Anterior cingulate cortex (tissue), 58 donors: ENCODE measurements around the gene ADD3.
"Not testable (repeated sequence)": the region's sequence is repeated elsewhere in the genome, so short reads cannot be mapped to it uniquely, and the experiment has no call there.

Experiments used
- DNase-seq, 58 donors: peaks; one replicate each; lab custom pipeline; 2025; lab: John Stamatoyannopoulos, UW

Gene ADD3

DNA sequence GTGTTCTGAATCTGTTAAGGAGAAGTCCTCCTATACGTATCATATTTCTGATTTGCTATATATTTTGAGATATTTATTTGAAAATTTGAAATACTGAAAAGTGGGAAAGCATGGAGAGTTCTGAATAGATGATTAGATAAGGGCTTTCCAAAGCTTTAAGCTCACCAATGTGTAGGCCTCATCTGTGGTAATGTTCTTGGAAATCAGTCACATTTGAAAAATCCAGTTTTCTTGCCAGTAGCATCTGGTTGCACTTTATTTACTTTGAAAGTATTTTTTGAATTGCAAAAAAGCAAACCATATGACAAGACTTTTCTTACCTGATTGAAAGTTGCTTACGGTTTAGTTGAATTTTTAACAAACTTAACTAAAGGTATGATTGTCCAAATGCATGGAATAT, 21.7 kb downstream of the ADD3 start:
- no peak for DNase-seq

DNA sequence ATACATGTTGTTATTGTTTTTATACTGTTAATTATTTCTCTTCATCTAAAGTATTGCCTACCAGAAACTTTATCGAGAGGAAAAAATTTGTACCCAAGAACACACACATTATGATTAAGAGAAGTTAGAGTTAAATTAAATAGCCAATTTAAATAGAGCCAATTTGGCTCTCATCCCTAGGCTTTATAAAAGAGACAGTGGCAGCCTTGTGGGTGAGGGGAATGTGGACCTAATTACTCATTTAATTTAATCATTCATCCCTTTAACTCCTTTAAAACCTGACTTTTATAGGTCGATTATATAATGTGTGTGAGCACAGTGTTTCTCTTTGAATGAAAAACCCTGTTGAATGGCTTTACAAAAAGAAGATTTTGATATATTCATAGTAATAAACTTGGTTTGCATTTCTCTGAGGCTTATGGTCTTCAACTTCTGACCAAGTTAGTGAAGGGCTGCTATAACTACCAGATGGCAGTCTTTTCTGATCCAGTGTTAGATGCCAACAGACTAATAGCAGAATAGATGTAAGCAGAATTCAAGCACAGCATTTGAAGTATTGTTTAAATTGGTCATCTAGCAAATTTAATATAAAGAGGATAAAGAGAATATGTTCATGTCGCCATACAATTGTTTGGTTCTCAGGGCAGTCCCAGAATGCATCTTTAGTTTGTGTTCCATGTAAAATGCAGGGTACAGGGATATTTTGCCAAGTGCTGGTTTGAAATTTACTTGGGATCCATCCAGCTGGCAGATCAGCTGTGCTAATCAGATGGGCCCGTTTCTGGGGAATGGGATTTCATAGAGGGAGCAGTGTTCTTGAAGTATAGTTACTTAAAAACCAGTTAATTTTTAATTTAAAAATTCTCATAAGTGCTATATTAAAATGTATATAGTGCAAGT, 25.3 kb downstream of the ADD3 start:
- DNase-seq = peak in 30 of 58 donors; percentile 7 to 74 (median 38)

DNA sequence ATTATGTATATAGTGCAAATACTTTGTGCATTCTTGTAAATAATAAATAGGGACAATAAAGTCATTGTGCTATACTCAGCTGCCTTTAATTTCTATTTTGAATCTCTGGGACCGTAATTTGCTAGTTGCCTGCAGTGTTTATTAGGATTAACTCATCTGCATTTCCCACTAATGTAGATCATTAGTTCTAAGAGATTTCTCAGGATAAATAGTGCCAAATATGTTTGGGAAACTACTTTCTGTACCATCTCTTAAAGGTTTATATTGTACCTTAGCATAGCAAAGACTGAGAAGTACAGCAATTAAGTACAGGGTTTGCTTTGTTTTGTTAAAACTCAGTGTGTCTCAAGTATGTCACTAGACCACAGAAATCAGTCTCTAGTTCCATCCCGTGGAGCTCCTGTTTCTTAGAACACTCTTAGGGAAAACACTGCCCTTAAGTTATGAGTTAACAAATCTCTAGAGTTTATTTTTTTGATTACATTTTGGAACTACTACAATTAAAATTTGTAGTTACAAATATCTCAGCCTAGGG, 26.0 kb downstream of the ADD3 start:
- no peak for DNase-seq

GRCh38 chr10:110034596-110034995, 26.8 kb downstream of the ADD3 start:
- DNase-seq = no peak

- no peak for DNase-seq
Observed at GRCh38 chr10:110035070-110035921, 27.5 kb downstream of the ADD3 start.

DNA sequence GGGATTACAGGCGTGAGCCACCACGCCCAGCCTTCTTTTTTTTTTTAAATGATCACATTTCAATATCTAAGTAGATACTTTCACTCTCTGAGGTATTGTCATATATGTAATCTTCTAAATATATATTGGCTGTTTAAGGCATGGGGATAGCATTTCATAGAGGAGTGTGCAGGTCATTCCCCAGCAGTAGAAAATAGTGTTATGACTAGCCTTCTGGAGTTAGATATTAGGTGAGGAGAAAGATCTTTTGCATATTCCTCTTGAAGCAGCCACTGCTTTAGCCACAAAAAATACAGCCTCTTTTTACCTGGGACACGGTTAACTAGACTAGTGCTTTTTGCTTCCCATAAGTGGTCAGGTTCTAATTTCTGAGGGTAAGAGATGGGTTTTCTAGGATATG, 28.9 kb downstream of the ADD3 start:
- DNase-seq = no peak

GRCh38 chr10:110039254-110039653, 31.5 kb downstream of the ADD3 start:
- DNase-seq = no peak

DNA sequence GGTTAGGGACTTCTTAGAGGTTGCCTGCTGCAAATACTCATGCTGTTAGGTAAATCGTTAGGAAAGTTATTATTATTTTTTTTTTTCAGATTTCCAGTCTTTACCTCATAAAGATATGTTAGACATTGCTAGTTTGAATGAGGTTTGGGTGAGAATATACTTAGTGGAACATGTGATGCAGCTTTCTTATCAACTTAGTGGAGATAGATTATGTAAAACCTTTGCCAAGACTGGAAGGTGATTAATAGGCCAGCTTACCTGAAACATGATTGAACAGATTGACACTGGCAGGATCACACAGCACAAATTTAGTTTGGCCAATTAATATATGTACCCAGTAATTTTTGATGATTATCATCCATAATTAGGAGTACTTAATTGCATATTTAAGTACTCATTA, 32.3 kb downstream of the ADD3 start:
- no peak for DNase-seq

- DNase-seq = no peak
Observed at GRCh38 chr10:110040767-110041478, 33.1 kb downstream of the ADD3 start.

- no peak for DNase-seq
Observed at GRCh38 chr10:110041479-110041829, 33.7 kb downstream of the ADD3 start.

DNA sequence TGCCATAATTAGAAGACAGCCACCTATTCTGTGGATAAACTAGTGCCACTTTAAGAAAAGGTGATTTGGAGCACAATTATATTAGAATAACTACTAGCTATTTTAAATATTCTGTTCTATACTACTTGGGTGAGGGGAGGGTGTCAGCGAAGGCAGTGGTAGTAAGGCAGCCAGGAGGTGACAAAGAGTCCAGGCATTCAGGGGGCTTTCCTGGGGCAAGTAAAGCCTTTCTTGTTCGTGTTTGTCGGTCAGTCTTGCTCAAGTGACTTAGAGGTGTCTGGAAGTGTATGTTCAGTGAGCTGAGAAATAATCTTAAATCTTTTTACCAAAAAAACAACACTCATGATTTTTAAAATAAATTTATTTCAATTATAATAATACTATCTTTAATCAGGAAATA, 34.4 kb downstream of the ADD3 start:
- DNase-seq = no peak

DNA sequence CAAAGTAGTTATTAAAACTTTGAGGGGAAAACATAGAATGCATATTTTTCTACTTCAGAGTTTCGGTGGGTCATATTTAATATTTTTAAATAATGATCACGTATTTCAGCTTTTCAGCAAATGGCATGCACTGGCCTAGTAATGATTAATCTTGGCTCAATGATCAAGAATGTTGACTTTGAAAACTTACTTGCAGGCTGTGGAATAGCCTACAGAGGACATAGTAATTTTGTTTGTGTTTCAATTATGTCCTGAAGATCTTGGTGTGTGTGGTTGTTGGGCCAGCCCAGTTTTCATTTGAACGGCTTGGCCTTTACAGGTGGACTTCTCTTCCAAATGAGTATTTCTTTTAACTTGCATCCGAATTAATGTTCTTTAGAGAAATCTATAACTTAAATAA, 35.1 kb downstream of the ADD3 start:
- no peak for DNase-seq

DNA sequence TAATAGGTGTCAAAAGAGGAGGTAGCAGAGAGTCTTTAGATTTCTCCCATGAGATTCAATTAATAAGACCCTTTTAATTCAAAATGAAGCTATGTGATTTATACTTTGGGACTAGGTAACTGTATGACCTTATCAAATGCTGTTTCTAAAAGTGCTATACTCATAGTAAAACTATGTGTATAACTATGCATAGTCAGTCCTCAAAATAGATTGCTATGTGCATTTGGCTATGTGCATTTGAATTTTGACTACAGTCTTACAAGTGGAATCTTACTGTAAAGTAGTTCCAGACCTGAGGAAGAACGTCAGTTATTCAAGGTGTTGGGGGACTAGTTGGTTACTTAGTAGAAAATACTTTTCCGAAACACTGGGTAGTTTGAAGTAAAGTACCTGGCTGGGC, 36.9 kb downstream of the ADD3 start:
- DNase-seq = no peak

GRCh38 chr10:110045772-110046171, 38.0 kb downstream of the ADD3 start:
- DNase-seq = no peak

GRCh38 chr10:110048145-110048544, 40.4 kb downstream of the ADD3 start:
- not testable (repeated sequence) for DNase-seq

DNA sequence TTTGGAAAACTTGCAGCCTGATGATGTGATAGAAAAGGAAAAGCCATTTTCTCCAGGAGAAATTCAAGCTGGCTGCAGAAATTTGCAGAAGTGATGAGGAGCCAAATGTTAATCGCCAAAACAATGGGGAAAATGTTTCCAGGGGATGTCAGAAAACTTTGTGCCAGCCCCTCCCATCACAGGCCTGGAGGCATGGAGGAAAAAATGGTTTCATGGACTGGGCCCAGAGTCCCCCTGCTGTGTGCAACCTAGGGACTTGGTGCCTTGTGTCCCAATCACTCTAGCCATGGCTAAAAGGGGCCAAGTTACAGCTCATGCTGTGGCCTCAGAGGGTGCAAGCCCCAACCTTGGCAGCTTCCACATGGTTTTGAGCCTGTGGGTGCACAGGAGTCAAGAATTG, 41.0 kb downstream of the ADD3 start:
- no peak for DNase-seq

DNA sequence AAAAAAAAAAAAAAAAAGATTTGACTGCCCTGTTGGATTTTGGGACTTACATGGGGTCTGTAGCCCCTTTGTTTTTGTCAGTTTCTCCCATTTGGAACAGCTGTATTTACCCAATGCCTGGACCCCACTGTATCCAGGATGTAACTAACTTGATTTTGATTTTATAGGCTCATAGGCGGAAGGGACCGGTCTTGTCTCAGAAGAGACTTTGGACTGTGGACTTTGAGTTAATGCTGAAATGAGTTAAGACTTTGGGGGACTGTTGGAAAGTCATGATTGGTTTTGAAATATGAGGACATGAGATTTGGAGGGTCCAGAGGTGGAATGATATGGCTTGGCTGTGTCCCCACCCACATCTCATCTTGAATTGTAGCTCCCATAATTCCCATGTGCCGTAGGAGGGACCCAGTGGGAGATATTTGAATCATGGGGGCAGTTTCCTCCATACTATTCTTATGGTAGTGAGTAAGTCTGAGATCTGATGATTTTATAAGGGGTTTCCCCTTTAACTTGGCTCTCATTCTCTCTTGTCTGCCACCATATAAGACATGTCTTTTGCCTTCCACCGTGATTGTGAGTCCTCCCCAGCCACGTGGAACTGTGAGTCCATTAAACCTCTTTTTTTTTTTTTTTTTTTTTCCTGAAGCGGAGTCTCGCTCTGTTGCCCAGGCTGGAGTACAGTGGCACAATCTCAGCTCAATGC, 42.3 kb downstream of the ADD3 start:
- DNase-seq = not testable (repeated sequence)

DNA sequence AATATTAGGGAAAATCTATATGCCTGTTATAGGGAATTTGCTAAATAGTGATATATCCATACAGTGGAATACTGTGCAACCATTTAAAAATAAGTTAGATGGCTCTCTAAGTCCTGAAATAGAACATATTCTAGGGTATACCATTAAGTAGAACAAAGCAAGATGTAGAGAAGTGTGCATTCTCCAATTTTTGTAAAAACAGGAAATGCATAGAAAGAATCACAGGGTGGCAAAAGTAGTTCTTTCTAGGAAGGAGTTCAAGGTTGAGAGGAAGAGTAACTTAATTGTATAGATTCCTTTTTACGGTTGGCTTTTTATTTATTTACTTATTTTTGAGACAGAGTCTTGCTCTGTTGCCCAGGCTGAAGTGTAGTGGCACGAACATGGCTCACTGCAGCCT, 43.7 kb downstream of the ADD3 start:
- no peak for DNase-seq

DNA sequence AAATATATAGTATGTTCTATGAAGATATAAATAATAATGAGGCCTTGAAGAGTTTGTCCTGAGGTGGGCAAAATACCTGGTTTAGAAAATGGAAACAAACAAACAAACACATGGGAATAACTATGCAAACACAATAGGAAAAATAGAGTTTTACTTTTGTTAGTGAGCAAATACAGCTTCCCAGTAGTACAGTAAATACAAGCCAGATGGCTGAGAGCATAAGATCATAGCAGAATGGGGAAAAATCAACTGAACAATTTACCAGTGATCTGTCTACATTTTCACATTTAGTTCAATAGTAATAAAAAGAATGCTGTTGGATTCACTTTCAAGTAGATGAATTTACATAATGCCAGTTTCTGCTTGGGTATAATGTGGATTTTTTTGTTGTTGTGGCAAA, 45.1 kb downstream of the ADD3 start:
- DNase-seq = no peak

- no peak for DNase-seq
Observed at GRCh38 chr10:110056822-110057221, 49.0 kb downstream of the ADD3 start.
